Vagina (tissue), 2 donors: ENCODE measurements around the gene BAAT. TPM values are rescaled to one million over a fixed set of nuclear protein-coding genes. Genes with fewer than 3 reads are reported as not detected.
"Not testable (repeated sequence)": the region's sequence is repeated elsewhere in the genome, so short reads cannot be mapped to it uniquely, and the experiment has no call there.

Experiments used
- DNase-seq, 2 donors: peaks; one replicate each; pipeline ENCODE4 v3.0.0-alpha.2; 2017; ENCODE audit errors: extremely low spot score in 2 of 2
- H3K27ac ChIP-seq: fragments of 200-600 bp; sonication (generic); one replicate; pipeline ENCODE4 v1.5.1; 2019
- H3K27me3 ChIP-seq: fragments of 200-600 bp; sonication (generic); one replicate; pipeline ENCODE4 v1.5.1; 2019
- H3K36me3 ChIP-seq, 2 donors: fragments of 200-600 bp; sonication (generic); one replicate each; pipeline ENCODE4 v1.5.1; 2017 to 2019
- H3K4me1 ChIP-seq: fragments of 200-600 bp; sonication (generic); one replicate; pipeline ENCODE4 v1.5.1; 2019
- H3K4me3 ChIP-seq, 2 donors: fragments of 200-600 bp; sonication (generic); 1 replicate in 1 of 2; 2 replicates in 1 of 2; pipeline ENCODE4 v1.5.1; 2016 to 2019
- H3K9me3 ChIP-seq: fragments of 200-600 bp; sonication (generic); one replicate; pipeline ENCODE4 v1.5.1; 2019
- POLR2A ChIP-seq, 2 donors: fragments of 450-650 bp; IDR thresholded peaks; one replicate each; pipeline ENCODE4 v1.6.1; 2017; ENCODE audit warnings: antibody characterized with exemption in 2 of 2, mild to moderate bottlenecking in 2 of 2, moderate library complexity in 2 of 2
- POLR2AphosphoS5 ChIP-seq, 2 donors: sonication (generic); formaldehyde crosslinking; IDR thresholded peaks; one replicate each; pipeline ENCODE4 v1.9.0; 2017; ENCODE audit warnings: antibody characterized with exemption in 2 of 2, mild to moderate bottlenecking in 2 of 2, low read depth in 1 of 2; ENCODE audit not compliant: insufficient read depth in 1 of 2
- intact Hi-C: fragments of 100-400 bp; cut with DNase I; formaldehyde crosslinking; loops from one replicate; pipeline ENCODE4 v1.15.1; 2023
- total RNA-seq: library from RNA; depleted of rRNA; stranded (reverse); fragments of >200 nt; gene quantifications from one replicate; pipeline ENCODE4 v1.2.3, GENCODE V29; 2016
- TF ChIP-seq, protein P1 (sequence below), 3 experiments: fragments of 450-650 bp in 2 of 3; fragments of 200-600 bp in 1 of 3; sonication (generic) in 1 of 3; IDR thresholded peaks; one replicate each; pipeline ENCODE4 v1.5.1; 2017 to 2019; ENCODE audit warnings: antibody characterized with exemption in 3 of 3, mild to moderate bottlenecking in 2 of 3, moderate library complexity in 2 of 3

The BAAT gene
- total RNA-seq, 1 donor from 2014 or later, result not detected

DNA sequence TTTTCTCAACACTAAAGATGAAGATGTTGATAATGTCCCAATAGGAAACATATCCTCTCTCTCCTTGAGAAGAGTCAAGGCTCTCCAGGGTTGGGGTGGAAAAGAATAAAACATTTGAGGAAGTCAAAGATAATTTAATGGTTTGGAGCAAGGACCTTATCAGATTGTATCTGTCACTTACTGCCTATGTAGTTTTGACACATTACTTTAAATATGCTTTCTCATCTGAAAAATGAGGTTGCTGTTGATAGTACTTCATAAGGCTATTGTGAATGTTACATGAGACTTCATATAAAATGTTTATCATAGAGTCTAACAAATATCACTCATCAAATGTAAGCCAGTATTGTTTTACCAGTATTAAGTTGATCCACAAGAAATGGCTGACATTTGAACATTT lies 48.7 kb downstream of the BAAT start:
- Histone ChIP-seq H3K27me3 (no peaks in the 10 kb centered on the region), H3K36me3 (no peaks in the 10 kb centered on the region), H3K4me3 (no peak overlapping the region), H3K9me3 (no peaks in the 10 kb centered on the region), H3K27ac (no peak overlapping the region), H3K4me1 (no peaks in the 10 kb centered on the region)
- TF ChIP-seq POLR2A (IDR thresholded peaks at IDR 0.05), result no peak
- no peak for TF ChIP-seq POLR2AphosphoS5 (IDR thresholded peaks at IDR 0.05; ENCODE audit: insufficient read depth in 1 of 2, low read depth in 1 of 2)
- TF ChIP-seq, protein P1, sequence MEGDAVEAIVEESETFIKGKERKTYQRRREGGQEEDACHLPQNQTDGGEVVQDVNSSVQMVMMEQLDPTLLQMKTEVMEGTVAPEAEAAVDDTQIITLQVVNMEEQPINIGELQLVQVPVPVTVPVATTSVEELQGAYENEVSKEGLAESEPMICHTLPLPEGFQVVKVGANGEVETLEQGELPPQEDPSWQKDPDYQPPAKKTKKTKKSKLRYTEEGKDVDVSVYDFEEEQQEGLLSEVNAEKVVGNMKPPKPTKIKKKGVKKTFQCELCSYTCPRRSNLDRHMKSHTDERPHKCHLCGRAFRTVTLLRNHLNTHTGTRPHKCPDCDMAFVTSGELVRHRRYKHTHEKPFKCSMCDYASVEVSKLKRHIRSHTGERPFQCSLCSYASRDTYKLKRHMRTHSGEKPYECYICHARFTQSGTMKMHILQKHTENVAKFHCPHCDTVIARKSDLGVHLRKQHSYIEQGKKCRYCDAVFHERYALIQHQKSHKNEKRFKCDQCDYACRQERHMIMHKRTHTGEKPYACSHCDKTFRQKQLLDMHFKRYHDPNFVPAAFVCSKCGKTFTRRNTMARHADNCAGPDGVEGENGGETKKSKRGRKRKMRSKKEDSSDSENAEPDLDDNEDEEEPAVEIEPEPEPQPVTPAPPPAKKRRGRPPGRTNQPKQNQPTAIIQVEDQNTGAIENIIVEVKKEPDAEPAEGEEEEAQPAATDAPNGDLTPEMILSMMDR (IDR thresholded peaks at IDR 0.05), result no peak
- intact Hi-C loops, result no loop called here
- no peak for DNase-seq

DNA sequence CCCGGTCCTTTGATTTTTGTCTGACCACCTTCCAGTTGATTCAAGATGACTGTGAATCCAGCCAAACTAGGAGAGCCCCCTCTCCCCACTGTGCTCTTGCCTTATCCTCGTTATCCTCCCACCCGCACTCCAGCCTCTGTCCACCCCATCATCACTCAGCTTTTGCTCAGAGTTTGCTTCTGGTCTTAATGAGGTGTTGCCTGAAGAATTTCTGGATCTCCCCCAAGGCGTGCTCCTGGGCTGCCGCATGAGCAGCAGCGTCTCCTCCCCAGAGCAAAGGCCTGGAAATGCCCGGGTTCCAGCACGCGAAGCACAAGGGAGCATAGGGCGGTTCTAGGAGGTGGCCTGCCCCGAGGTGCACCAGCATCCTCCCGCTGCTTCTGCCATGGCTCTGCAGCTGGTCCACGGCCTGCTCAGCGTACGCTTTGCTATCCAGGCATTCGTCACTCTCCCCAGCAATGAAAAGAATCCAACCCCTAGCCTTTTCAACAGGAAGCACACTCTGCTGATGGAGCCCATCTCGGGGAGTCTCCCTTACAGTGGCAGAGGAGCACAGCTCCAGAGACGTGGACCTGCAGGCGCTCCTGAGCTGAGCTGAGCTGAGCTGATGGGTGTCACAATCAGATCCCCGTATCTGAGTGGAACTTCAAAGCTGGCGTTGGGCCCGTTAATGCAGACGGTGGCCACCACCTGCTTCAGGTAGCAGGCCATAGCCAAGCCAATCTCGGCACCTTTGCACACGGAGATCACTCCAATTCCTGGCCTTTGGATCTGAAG lies 50.7 kb downstream of the BAAT start:
- Histone ChIP-seq H3K4me1 (no peaks in the 10 kb centered on the region), H3K4me3 (no peak overlapping the region), H3K9me3 (no peaks in the 10 kb centered on the region), H3K27ac (no peak overlapping the region), H3K36me3 (no peaks in the 10 kb centered on the region), H3K27me3 (no peaks in the 10 kb centered on the region)
- TF ChIP-seq, protein P1 (IDR thresholded peaks at IDR 0.05), result no peak
- no peak for TF ChIP-seq POLR2AphosphoS5 (IDR thresholded peaks at IDR 0.05; ENCODE audit: insufficient read depth in 1 of 2, low read depth in 1 of 2)
- TF ChIP-seq POLR2A (IDR thresholded peaks at IDR 0.05), result no peak
- no peak for DNase-seq
- intact Hi-C loops, result no loop called here

DNA sequence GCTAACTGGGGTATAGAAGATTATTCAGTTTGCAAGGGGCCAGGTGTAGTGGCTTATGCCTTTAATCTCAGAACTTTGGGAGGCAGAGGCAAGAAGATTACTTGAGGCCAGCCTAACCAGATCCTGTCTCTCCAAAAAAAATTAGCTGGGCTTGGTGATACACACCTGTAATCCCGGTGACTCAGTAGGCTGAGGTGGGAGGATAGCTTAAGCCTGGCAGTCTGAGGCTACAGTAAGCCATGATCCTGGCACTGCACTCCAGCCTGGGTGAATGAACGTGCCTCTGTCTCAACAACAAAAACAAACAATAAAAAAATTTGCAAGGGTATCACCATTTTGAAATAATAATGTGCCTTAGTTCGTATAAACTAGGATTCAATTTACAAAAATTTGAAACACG lies 51.3 kb downstream of the BAAT start:
- Histone ChIP-seq H3K4me3 (no peak overlapping the region), H3K27me3 (no peaks in the 10 kb centered on the region), H3K36me3 (no peaks in the 10 kb centered on the region), H3K4me1 (no peaks in the 10 kb centered on the region), H3K9me3 (no peaks in the 10 kb centered on the region), H3K27ac (no peak overlapping the region)
- intact Hi-C loops, result no loop called here
- TF ChIP-seq POLR2A (IDR thresholded peaks at IDR 0.05), result no peak
- TF ChIP-seq, protein P1 (IDR thresholded peaks at IDR 0.05), result no peak
- TF ChIP-seq POLR2AphosphoS5 (IDR thresholded peaks at IDR 0.05; ENCODE audit: insufficient read depth in 1 of 2, low read depth in 1 of 2), result no peak
- no peak for DNase-seq

DNA sequence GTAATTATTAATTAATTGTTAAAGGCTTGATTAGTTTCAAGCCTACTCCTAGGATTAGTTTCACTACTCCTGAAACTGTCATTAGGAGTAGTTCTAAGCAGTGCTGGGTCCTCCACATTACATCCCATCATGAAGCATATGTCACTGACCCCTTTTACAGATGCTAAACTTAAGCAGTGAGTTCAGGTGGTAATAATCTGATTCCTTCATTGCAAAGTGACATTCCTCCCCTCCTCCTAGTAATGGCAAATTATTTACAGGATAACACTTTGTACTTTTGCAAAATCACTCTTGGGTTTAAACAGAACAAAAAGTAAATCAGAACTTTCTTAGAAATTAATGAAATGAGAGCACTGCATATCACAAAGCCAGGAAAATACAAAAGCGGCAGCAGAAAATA lies 52.4 kb downstream of the BAAT start:
- Histone ChIP-seq H3K4me3 (no peak overlapping the region), H3K9me3 (no peaks in the 10 kb centered on the region), H3K36me3 (no peaks in the 10 kb centered on the region), H3K27me3 (no peaks in the 10 kb centered on the region), H3K27ac (no peak overlapping the region), H3K4me1 (no peaks in the 10 kb centered on the region)
- DNase-seq, result no peak
- intact Hi-C loops, result no loop called here
- TF ChIP-seq, protein P1 (IDR thresholded peaks at IDR 0.05), result no peak
- no peak for TF ChIP-seq POLR2AphosphoS5 (IDR thresholded peaks at IDR 0.05; ENCODE audit: insufficient read depth in 1 of 2, low read depth in 1 of 2)
- no peak for TF ChIP-seq POLR2A (IDR thresholded peaks at IDR 0.05)

DNA sequence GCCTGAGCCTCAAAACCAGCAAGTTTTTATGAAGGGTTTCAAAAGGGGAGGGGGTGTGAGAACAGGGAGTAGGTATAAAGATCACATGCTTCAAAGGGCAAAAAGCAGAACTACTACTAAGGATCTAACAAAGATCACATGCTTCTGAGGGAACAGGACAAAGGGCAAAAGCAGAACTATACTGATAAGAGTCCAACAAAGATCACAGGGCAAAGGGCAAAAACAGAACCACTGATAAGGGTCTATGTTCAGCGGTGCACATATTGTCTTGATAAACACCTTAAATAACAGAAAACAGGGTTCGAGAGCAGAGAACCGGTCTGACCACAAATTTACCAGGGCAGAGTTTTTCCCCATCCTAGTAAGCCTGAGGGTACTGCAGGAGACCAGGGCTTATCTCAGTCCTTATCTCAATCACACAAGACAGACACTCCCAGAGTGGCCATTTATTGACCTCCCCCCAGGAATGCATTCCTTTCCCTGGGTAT lies 57.3 kb downstream of the BAAT start:
- H3K4me3 ChIP-seq, H3K27me3 ChIP-seq, H3K4me1 ChIP-seq, H3K27ac ChIP-seq, H3K36me3 ChIP-seq, DNase-seq, H3K9me3 ChIP-seq, intact Hi-C loops: not testable (repeated sequence)
